Immature natural killer cell (primary cell): ENCODE results near the gene NR1D1. TPM values are rescaled to one million over a fixed set of nuclear protein-coding genes. Genes with fewer than 3 reads are reported as not detected.
A peak's percentile ranks its signal among the peaks of the same experiment; 100 is the strongest.

Source experiments
- DNase-seq, 3 donors: peaks; one replicate each; pipeline ENCODE4 v3.0.0; 2022; ENCODE audit warnings: mixed read lengths in 1 of 3
- H3K27ac Mint-ChIP-seq, 6 donors: one replicate each; pipeline ENCODE4 v1.8.0; 2020; ENCODE audit warnings: mixed read lengths in 6 of 6, mild to moderate bottlenecking in 5 of 6, inconsistent platforms in 4 of 6, moderate library complexity in 3 of 6
- H3K27me3 Mint-ChIP-seq, 3 donors: one replicate each; pipeline ENCODE4 v1.8.0; 2020 to 2021; ENCODE audit warnings: low read depth in 3 of 3, mild to moderate bottlenecking in 3 of 3, mixed read lengths in 3 of 3, moderate library complexity in 3 of 3, inconsistent platforms in 1 of 3
- H3K36me3 Mint-ChIP-seq, 3 donors: one replicate each; pipeline ENCODE4 v1.8.0; 2020; ENCODE audit warnings: mixed read lengths in 3 of 3, inconsistent platforms in 2 of 3, mild to moderate bottlenecking in 2 of 3
- H3K4me1 Mint-ChIP-seq, 2 donors: one replicate each; pipeline ENCODE4 v1.8.0; 2020; ENCODE audit warnings: inconsistent platforms in 2 of 2, mild to moderate bottlenecking in 2 of 2, mixed read lengths in 2 of 2, moderate library complexity in 1 of 2
- H3K4me3 Mint-ChIP-seq, 5 donors: one replicate each; pipeline ENCODE4 v1.8.0; 2020; ENCODE audit warnings: mild to moderate bottlenecking in 5 of 5, mixed read lengths in 5 of 5, inconsistent platforms in 3 of 5, moderate library complexity in 3 of 5
- H3K9me3 Mint-ChIP-seq, 6 donors: one replicate each; pipeline ENCODE4 v1.8.0; 2020; ENCODE audit warnings: mild to moderate bottlenecking in 6 of 6, mixed read lengths in 6 of 6, inconsistent platforms in 4 of 6, moderate library complexity in 3 of 6
- polyA plus RNA-seq, 3 donors: library from polyadenylated mRNA; unstranded; fragments of 300-500 nt; fragmentation: Illumina TruSeq; gene quantifications; one replicate each; pipeline ENCODE4 v1.2.3, GENCODE V29; 2021

NR1D1 gene
- polyA plus RNA-seq, 3 donors from 2014 or later = 0.49 to 2.8 TPM; not detected in 1

GRCh38 chr17:40097931-40098845, 2.2 kb downstream of the NR1D1 start:
- Mint-ChIP-seq H3K27ac (peak overlapping the region; percentile 95 to 99 (median 97)), H3K9me3 (no peaks in the 10 kb centered on the region), H3K4me3 (peak overlapping the region; percentile 74 to 94 (median 88)), H3K27me3 (peaks cover 18 to 22% (median 20%) of the 10 kb centered on the region in 3 donors), H3K36me3 (peaks cover 4 to 12% (median 5%) of the 10 kb centered on the region in 3 donors), H3K4me1 (peaks cover 70 to 79% of the 10 kb centered on the region in 2 donors)
- DNase-seq = no peak

GRCh38 chr17:40097087-40097486, 3.3 kb downstream of the NR1D1 start:
- Mint-ChIP-seq H3K27ac (peak overlapping the region; percentile 95 to 99 (median 97)), H3K4me1 (peaks cover 70 to 77% of the 10 kb centered on the region in 2 donors), H3K4me3 (peak overlapping the region; percentile 74 to 90 (median 87)), H3K9me3 (no peaks in the 10 kb centered on the region), H3K36me3 (peaks cover 4 to 12% (median 5%) of the 10 kb centered on the region in 3 donors), H3K27me3 (peaks cover 18 to 22% (median 20%) of the 10 kb centered on the region in 3 donors)
- no peak for DNase-seq

GRCh38 chr17:40095944-40096791, 4.2 kb downstream of the NR1D1 start:
- Mint-ChIP-seq H3K27me3 (peaks cover 18 to 22% (median 20%) of the 10 kb centered on the region in 3 donors), H3K4me1 (peaks cover 65 to 70% of the 10 kb centered on the region in 2 donors), H3K36me3 (peaks cover 4 to 12% (median 5%) of the 10 kb centered on the region in 3 donors), H3K9me3 (no peaks in the 10 kb centered on the region), H3K4me3 (peak overlapping the region; percentile 74 to 90 (median 87)), H3K27ac (peak overlapping the region; percentile 95 to 99 (median 97))
- DNase-seq = peak; percentile 89 to 93 (median 90)

GRCh38 chr17:40095351-40095943, 4.9 kb downstream of the NR1D1 start:
- H3K27me3 Mint-ChIP-seq = peaks cover 18 to 22% (median 19%) of the 10 kb centered on the region in 3 donors
- H3K9me3 Mint-ChIP-seq = no peaks in the 10 kb centered on the region
- peaks cover 4 to 12% (median 5%) of the 10 kb centered on the region in 3 donors for H3K36me3 Mint-ChIP-seq
- H3K27ac Mint-ChIP-seq = peak overlapping the region; percentile 95 to 99 (median 97)
- DNase-seq = no peak
- peaks cover 58 to 63% of the 10 kb centered on the region in 2 donors for H3K4me1 Mint-ChIP-seq
- peak overlapping the region; percentile 74 to 90 (median 87) for H3K4me3 Mint-ChIP-seq

- Mint-ChIP-seq H3K27ac (peak overlapping the region; percentile 95 to 99 (median 97)), H3K27me3 (peaks cover 16 to 22% (median 19%) of the 10 kb centered on the region in 3 donors), H3K4me3 (peak overlapping the region in 3 of 5 donors; percentile 21 to 65 (median 61)), H3K4me1 (peaks cover 52 to 57% of the 10 kb centered on the region in 2 donors), H3K36me3 (peaks cover 4 to 12% (median 7%) of the 10 kb centered on the region in 3 donors), H3K9me3 (no peaks in the 10 kb centered on the region)
- no peak for DNase-seq
Observed at GRCh38 chr17:40094874-40095273, 5.5 kb downstream of the NR1D1 start.

- no peaks in the 10 kb centered on the region for H3K9me3 Mint-ChIP-seq
- H3K27me3 Mint-ChIP-seq = peaks cover 11 to 12% (median 11%) of the 10 kb centered on the region in 3 donors
- H3K4me3 Mint-ChIP-seq = no peak overlapping the region
- H3K36me3 Mint-ChIP-seq = peaks cover 4 to 12% (median 9%) of the 10 kb centered on the region in 3 donors
- H3K4me1 Mint-ChIP-seq = peaks cover 41 to 46% of the 10 kb centered on the region in 2 donors
- DNase-seq = no peak
- peak overlapping the region; percentile 70 to 99 (median 96) for H3K27ac Mint-ChIP-seq
Observed at GRCh38 chr17:40093580-40094201, 6.7 kb downstream of the NR1D1 start.

- Mint-ChIP-seq H3K9me3 (no peaks in the 10 kb centered on the region), H3K27ac (peak overlapping the region; percentile 16 to 99 (median 86)), H3K27me3 (peaks cover 9 to 10% (median 10%) of the 10 kb centered on the region in 3 donors), H3K4me1 (peaks cover 35 to 40% of the 10 kb centered on the region in 2 donors), H3K36me3 (peaks cover 4 to 16% (median 9%) of the 10 kb centered on the region in 3 donors), H3K4me3 (no peak overlapping the region)
- DNase-seq = no peak
Observed at GRCh38 chr17:40093005-40093579, 7.3 kb downstream of the NR1D1 start.

- peaks cover 4 to 18% (median 9%) of the 10 kb centered on the region in 3 donors for H3K36me3 Mint-ChIP-seq
- no peaks in the 10 kb centered on the region for H3K9me3 Mint-ChIP-seq
- H3K27me3 Mint-ChIP-seq = peaks cover 9 to 10% (median 10%) of the 10 kb centered on the region in 3 donors
- no peak for DNase-seq
- H3K4me1 Mint-ChIP-seq = peaks cover 29 to 35% of the 10 kb centered on the region in 2 donors
- no peak overlapping the region for H3K4me3 Mint-ChIP-seq
- peak overlapping the region in 5 of 6 donors; percentile 3 to 34 (median 16) for H3K27ac Mint-ChIP-seq
Observed at GRCh38 chr17:40092581-40092980, 7.8 kb downstream of the NR1D1 start.

- Mint-ChIP-seq H3K27me3 (peaks cover 7 to 10% (median 9%) of the 10 kb centered on the region in 3 donors), H3K27ac (peak overlapping the region in 3 of 6 donors; percentile 3 to 67 (median 34)), H3K9me3 (no peaks in the 10 kb centered on the region), H3K4me3 (no peak overlapping the region), H3K4me1 (peaks cover 22 to 34% of the 10 kb centered on the region in 2 donors), H3K36me3 (peaks cover 11 to 25% (median 16%) of the 10 kb centered on the region in 3 donors)
- DNase-seq = no peak
Observed at GRCh38 chr17:40091691-40092397, 8.5 kb downstream of the NR1D1 start.

GRCh38 chr17:40090237-40091119, 9.9 kb downstream of the NR1D1 start:
- peak overlapping the region in 2 of 6 donors; percentile 39 to 84 for H3K27ac Mint-ChIP-seq
- H3K4me3 Mint-ChIP-seq = no peak overlapping the region
- DNase-seq = no peak
- peaks cover 14 to 23% of the 10 kb centered on the region in 2 donors for H3K4me1 Mint-ChIP-seq
- peaks cover 0 to 2% (median 0%) of the 10 kb centered on the region in 3 donors for H3K27me3 Mint-ChIP-seq
- H3K36me3 Mint-ChIP-seq = peaks cover 12 to 29% (median 16%) of the 10 kb centered on the region in 3 donors
- no peaks in the 10 kb centered on the region for H3K9me3 Mint-ChIP-seq
